HepG2 (cell line): ENCODE measurements around the gene OBSL1. TPM values are rescaled to one million over a fixed set of nuclear protein-coding genes. Genes with fewer than 3 reads are reported as not detected.
A peak's percentile ranks its signal among the peaks of the same experiment; 100 is the strongest.

Source experiments
- ATAC-seq: fragments of 200-7000 bp; cut with Tn5 transposase; 3 replicates; pipeline ENCODE4 v1.9.1; 2020; ENCODE audit warnings: mild to moderate bottlenecking, moderate library complexity
- BruUV-seq: library from RNA; stranded (reverse); fragments of 400-500 nt; replicated peaks from 2 replicates; lab custom pipeline; 2021; lab: Mats Ljungman, UMichigan
- CTCF ChIA-PET: fragments of 300-600 bp; formaldehyde crosslinking; extraction: SDS; loops from one replicate; lab custom pipeline; 2021; ENCODE audit warnings: low total read pairs, inconsistent platforms, low intra/inter-chr PET ratio; lab: Yijun Ruan, JAX
- POLR2A ChIA-PET: fragments of 350-600 bp; sonication (Branson Sonifier 250); formaldehyde crosslinking; loops from one replicate; lab custom pipeline; 2020; ENCODE audit warnings: antibody characterized with exemption, inconsistent platforms; lab: Yijun Ruan, JAX
- DNase-seq: peaks from one replicate; pipeline ENCODE4 v3.0.0-alpha.2; 2015; ENCODE audit warnings: low spot score
- FAIRE-seq: peaks from 3 replicates; lab custom pipeline; 2011; peaks lifted over from hg19 to GRCh38; lab: Jason Lieb, UNC
- H2AFZ ChIP-seq: one replicate; pipeline ENCODE4 v1.6.1; 2011; ENCODE audit warnings: low read length, inconsistent platforms
- H3K27ac ChIP-seq: fragments of 300-600 bp; 3 replicates; pipeline ENCODE4 v1.8.0; 2011; ENCODE audit warnings: mixed run types, mild to moderate bottlenecking, mixed read lengths, low read length, inconsistent platforms; ENCODE audit not compliant: insufficient read depth; ENCODE audit errors: extremely low read length
- H3K27me3 ChIP-seq, 2 experiments: fragments of 200-600 bp in 1 of 2; 2 replicates in 1 of 2; 3 replicates in 1 of 2; pipeline versions ENCODE4 v1.6.0 to v1.8.0; 2011; ENCODE audit warnings: low read length in 2 of 2, mild to moderate bottlenecking in 2 of 2, moderate library complexity in 2 of 2, inconsistent platforms in 1 of 2; ENCODE audit not compliant: insufficient read depth in 2 of 2, control insufficient read depth in 1 of 2
- H3K36me3 ChIP-seq, 2 experiments: fragments of 200-600 bp in 1 of 2; replicated peaks in 1 of 2; 2 replicates in 1 of 2; 3 replicates in 1 of 2; pipeline versions ENCODE4 v1.5.1 to v1.8.0; 2011; ENCODE audit warnings: low read length in 2 of 2, inconsistent platforms in 1 of 2; ENCODE audit not compliant: insufficient read depth in 2 of 2, control insufficient read depth in 1 of 2
- H3K4me1 ChIP-seq: 2 replicates; pipeline ENCODE4 v1.5.1; 2012; ENCODE audit warnings: low read length, inconsistent platforms; ENCODE audit not compliant: insufficient read depth
- H3K4me2 ChIP-seq: 2 replicates; pipeline ENCODE4 v1.6.0; 2011; ENCODE audit warnings: low read depth, low read length, inconsistent platforms
- H3K4me3 ChIP-seq, 3 experiments: fragments of 200-600 bp in 1 of 3; sonication (generic), shearing (Covaris generic) in 1 of 3; replicated peaks in 1 of 3; 2 replicates each; pipeline ENCODE4 v1.5.1; 2011 to 2016; ENCODE audit warnings: low read length in 3 of 3, inconsistent platforms in 2 of 3, low read depth in 2 of 3, mild to moderate bottlenecking in 2 of 3, control low read depth in 1 of 3, mixed read lengths in 1 of 3; ENCODE audit not compliant: insufficient read depth in 1 of 3
- H3K79me2 ChIP-seq: one replicate; pipeline ENCODE4 v1.6.1; 2011; ENCODE audit warnings: low read length, inconsistent platforms; ENCODE audit not compliant: insufficient read depth
- H3K9ac ChIP-seq: 2 replicates; pipeline ENCODE4 v1.6.0; 2011; ENCODE audit warnings: mild to moderate bottlenecking, low read depth, low read length, inconsistent platforms; ENCODE audit not compliant: insufficient read depth
- H3K9me3 ChIP-seq: 2 replicates; pipeline ENCODE4 v1.5.1; 2012; ENCODE audit warnings: mild to moderate bottlenecking, low read length
- H4K20me1 ChIP-seq: 2 replicates; pipeline ENCODE4 v1.6.0; 2011; ENCODE audit warnings: inconsistent platforms, mild to moderate bottlenecking, low read length, moderate library complexity; ENCODE audit not compliant: insufficient read depth
- AGO2 ChIP-seq: fragments of 200-400 bp; formaldehyde crosslinking; optimal IDR thresholded peaks from 2 replicates; pipeline ENCODE3; 2017; ENCODE audit warnings: mild to moderate bottlenecking, low read depth, low read length, moderate library complexity
- NFRKB ChIP-seq: fragments of 450-650 bp; IDR thresholded peaks from 2 replicates; pipeline ENCODE4 v1.6.1; 2017
- WGBS: methylation state at CpG from one replicate; pipeline ENCODE4 v1.1.6; 2017; ENCODE audit warnings: low lambda C conversion rate; 5-methylcytosine and 5-hydroxymethylcytosine counted together
- in situ Hi-C: cut with HindIII; loops from 2 replicates; pipeline ENCODE4 v1.10.0; 2017; ENCODE audit warnings: low pct_unique_long_range_greater_than_20kb; ENCODE audit not compliant: extremely low pct_ligation_motif_present
- intact Hi-C: fragments of 100-400 bp; cut with micrococcal nuclease; formaldehyde crosslinking; loops from one replicate; pipeline ENCODE4 v1.10.0; 2022; ENCODE audit not compliant: unreplicated experiment
- microRNA-seq: library from miRNA; unstranded; fragments of <30 nt; microRNA quantifications from one replicate; pipeline ENCODE4, GENCODE V29; 2020
- polyA plus RNA-seq, 8 experiments: library from polyadenylated mRNA; depleted of rRNA in 3 of 8; stranded (reverse) in 7 of 8; unstranded in 1 of 8; fragments of >200 nt; fragmentation: Illumina TruSeq in 4 of 8; extraction: Trizol in 4 of 8; gene quantifications; 2 replicates each; pipeline versions ENCODE4 v1.2.1 to v1.2.3, GENCODE V29; 2011 to 2016; ENCODE audit warnings: low read depth in 4 of 8, missing spikeins in 1 of 8, mixed read lengths in 1 of 8; ENCODE audit not compliant: insufficient read depth in 1 of 8
- small RNA-seq, 3 experiments: library from RNA; depleted of rRNA; stranded (forward); fragments of <200 nt; gene quantifications; one replicate each; pipeline ENCODE3, GENCODE V24; 2012; ENCODE audit warnings: low read depth in 2 of 3, low replicate concordance in 1 of 3; ENCODE audit not compliant: insufficient read length in 3 of 3, insufficient read depth in 2 of 3
- total RNA-seq, 5 experiments: library from RNA; depleted of rRNA; stranded (reverse); fragments of >200 nt; fragmentation: Illumina TruSeq; extraction: Trizol; gene quantifications; 2 replicates each; pipeline ENCODE4 v1.2.3, GENCODE V29; 2016; ENCODE audit warnings: low read depth in 1 of 5

The OBSL1 gene
- total and polyA plus RNA-seq, 2 of the 13 experiments (the other 11 are each of a cell fraction or from before 2014, with no cell fraction given) = 86.7 to 218 TPM

DNA sequence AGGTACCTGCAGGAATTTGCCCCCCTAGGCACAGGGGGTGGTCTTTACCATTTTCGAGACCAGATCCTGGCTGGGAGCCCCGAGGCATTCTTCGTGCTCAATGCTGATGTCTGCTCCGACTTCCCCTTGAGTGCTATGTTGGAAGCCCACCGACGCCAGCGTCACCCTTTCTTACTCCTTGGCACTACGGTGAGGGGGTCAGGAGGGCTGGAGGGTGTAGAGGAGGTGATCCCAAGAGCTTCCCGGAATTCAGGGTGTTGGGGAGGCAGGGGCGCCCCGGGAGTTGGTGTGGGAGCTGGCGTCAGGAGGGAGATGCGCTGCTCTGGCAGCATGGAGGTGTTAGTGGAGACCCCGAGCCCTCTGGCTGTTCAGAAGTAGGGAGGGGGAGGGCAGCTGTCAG lies 69.5 kb downstream of the OBSL1 start:
- over 99% methylated on average over 14 of the region's 14 CpGs for WGBS
- DNase-seq (no peak), FAIRE-seq (no peak), ATAC-seq (no peak)
- CTCF ChIA-PET = no interaction called here
- H3K4me3 ChIP-seq = no peak overlapping the region
- intact Hi-C loops = no loop called here
- no peaks in the 10 kb centered on the region for H3K9me3 ChIP-seq
- in situ Hi-C loops = no loop called here
- H2AFZ ChIP-seq = no peak overlapping the region
- BruUV-seq = no TSS peak
- H3K4me2 ChIP-seq = no peak overlapping the region
- H3K4me1 ChIP-seq = peaks cover 38% of the 10 kb centered on the region
- POLR2A ChIA-PET = no interaction called here
- H3K9ac ChIP-seq = no peak overlapping the region
- H4K20me1 ChIP-seq = no peaks in the 10 kb centered on the region
- H3K79me2 ChIP-seq = peaks cover 12% of the 10 kb centered on the region
- H3K27me3 ChIP-seq = peaks cover 1 to 8% of the 10 kb centered on the region in 2 experiments; a peak in 4 of 5 replicates
- TF ChIP-seq NFRKB (no peak), AGO2 (peak; percentile 38)
- peaks cover 12 to 29% of the 10 kb centered on the region in 2 experiments for H3K36me3 ChIP-seq
- H3K27ac ChIP-seq = no peak overlapping the region

Small RNA genes within 50 kb of the gene (microRNA-seq; reads per million reads assigned to microRNA genes)
- 0.85 reads per million for gene MIR3132

Small RNA genes within 50 kb of the gene (small RNA-seq; reads per million reads assigned to genes)
- gene MIR3132 (0 to 0.33 (median 0) reads per million in 3 experiments), gene RN7SKP213 (0 reads per million in 3 experiments)

Other genes with a start within 250 kb of the OBSL1 start
- gene RESP18, start 238.8 kb downstream of the OBSL1 start, total RNA-seq (2016; rRNA removed; fragmentation: Illumina TruSeq; extraction: Trizol) = not detected in 2 replicates
- gene RESP18, start 238.8 kb downstream of the OBSL1 start, polyA plus RNA-seq (2011; rRNA removed) = not detected in 2 replicates
- 103 and 104 TPM in 2 replicates for gene DNPEP, start 183.6 kb downstream of the OBSL1 start, total RNA-seq (2016; rRNA removed; fragmentation: Illumina TruSeq; extraction: Trizol)
- 109 and 130 TPM in 2 replicates for gene DNPEP, start 183.6 kb downstream of the OBSL1 start, polyA plus RNA-seq (2011; rRNA removed)
- gene DES, start 153.2 kb downstream of the OBSL1 start, total RNA-seq (2016; rRNA removed; fragmentation: Illumina TruSeq; extraction: Trizol) = not detected in 2 replicates
- gene DES, start 153.2 kb downstream of the OBSL1 start, polyA plus RNA-seq (2011; rRNA removed) = 0.21 TPM in 1 of 2 replicates, not detected in the other
- gene SPEG, start 136.7 kb downstream of the OBSL1 start, total RNA-seq (2016; rRNA removed; fragmentation: Illumina TruSeq; extraction: Trizol) = 0.18 TPM in 1 of 2 replicates, not detected in the other
- gene SPEG, start 136.7 kb downstream of the OBSL1 start, polyA plus RNA-seq (2011; rRNA removed) = 0.24 and 0.94 TPM in 2 replicates
- gene GMPPA, start 72.6 kb downstream of the OBSL1 start, total RNA-seq (2016; rRNA removed; fragmentation: Illumina TruSeq; extraction: Trizol) = 81.1 and 88.7 TPM in 2 replicates
- gene GMPPA, start 72.6 kb downstream of the OBSL1 start, polyA plus RNA-seq (2011; rRNA removed) = 106 and 115 TPM in 2 replicates
- not detected in 2 replicates for gene ASIC4, start 57.1 kb downstream of the OBSL1 start, total RNA-seq (2016; rRNA removed; fragmentation: Illumina TruSeq; extraction: Trizol)
- 0.03 TPM in 2 replicates for gene ASIC4, start 57.1 kb downstream of the OBSL1 start, polyA plus RNA-seq (2011; rRNA removed)
- gene CHPF, start 27.7 kb downstream of the OBSL1 start, total RNA-seq (2016; rRNA removed; fragmentation: Illumina TruSeq; extraction: Trizol) = 34.7 and 79.6 TPM in 2 replicates
- gene CHPF, start 27.7 kb downstream of the OBSL1 start, polyA plus RNA-seq (2011; rRNA removed) = 111 and 171 TPM in 2 replicates
- gene TMEM198, start 27.5 kb downstream of the OBSL1 start, total RNA-seq (2016; rRNA removed; fragmentation: Illumina TruSeq; extraction: Trizol) = 11.6 and 17.3 TPM in 2 replicates
- gene TMEM198, start 27.5 kb downstream of the OBSL1 start, polyA plus RNA-seq (2011; rRNA removed) = 23.5 and 40.8 TPM in 2 replicates
- gene INHA, start 771 bp upstream of the OBSL1 start, total RNA-seq (2016; rRNA removed; fragmentation: Illumina TruSeq; extraction: Trizol) = 1.9 and 4.1 TPM in 2 replicates
- gene INHA, start 771 bp upstream of the OBSL1 start, polyA plus RNA-seq (2011; rRNA removed) = 15.2 and 23.1 TPM in 2 replicates
- gene STK11IP, start 26.3 kb upstream of the OBSL1 start, total RNA-seq (2016; rRNA removed; fragmentation: Illumina TruSeq; extraction: Trizol) = 5.6 and 12.8 TPM in 2 replicates
- 24.0 and 30.2 TPM in 2 replicates for gene STK11IP, start 26.3 kb upstream of the OBSL1 start, polyA plus RNA-seq (2011; rRNA removed)
- 0.10 and 0.18 TPM in 2 replicates for gene SLC4A3, start 56.1 kb upstream of the OBSL1 start, total RNA-seq (2016; rRNA removed; fragmentation: Illumina TruSeq; extraction: Trizol)
- 0.95 and 1.2 TPM in 2 replicates for gene SLC4A3, start 56.1 kb upstream of the OBSL1 start, polyA plus RNA-seq (2011; rRNA removed)